NCI-H748 (cell line): Measurements from ENCODE around the gene RAD51B.

ENCODE experiments used
- DNase-seq: peaks from one replicate; lab custom pipeline; 2025; ENCODE audit not compliant: unreplicated experiment; lab: John Stamatoyannopoulos, UW

The RAD51B gene

DNA sequence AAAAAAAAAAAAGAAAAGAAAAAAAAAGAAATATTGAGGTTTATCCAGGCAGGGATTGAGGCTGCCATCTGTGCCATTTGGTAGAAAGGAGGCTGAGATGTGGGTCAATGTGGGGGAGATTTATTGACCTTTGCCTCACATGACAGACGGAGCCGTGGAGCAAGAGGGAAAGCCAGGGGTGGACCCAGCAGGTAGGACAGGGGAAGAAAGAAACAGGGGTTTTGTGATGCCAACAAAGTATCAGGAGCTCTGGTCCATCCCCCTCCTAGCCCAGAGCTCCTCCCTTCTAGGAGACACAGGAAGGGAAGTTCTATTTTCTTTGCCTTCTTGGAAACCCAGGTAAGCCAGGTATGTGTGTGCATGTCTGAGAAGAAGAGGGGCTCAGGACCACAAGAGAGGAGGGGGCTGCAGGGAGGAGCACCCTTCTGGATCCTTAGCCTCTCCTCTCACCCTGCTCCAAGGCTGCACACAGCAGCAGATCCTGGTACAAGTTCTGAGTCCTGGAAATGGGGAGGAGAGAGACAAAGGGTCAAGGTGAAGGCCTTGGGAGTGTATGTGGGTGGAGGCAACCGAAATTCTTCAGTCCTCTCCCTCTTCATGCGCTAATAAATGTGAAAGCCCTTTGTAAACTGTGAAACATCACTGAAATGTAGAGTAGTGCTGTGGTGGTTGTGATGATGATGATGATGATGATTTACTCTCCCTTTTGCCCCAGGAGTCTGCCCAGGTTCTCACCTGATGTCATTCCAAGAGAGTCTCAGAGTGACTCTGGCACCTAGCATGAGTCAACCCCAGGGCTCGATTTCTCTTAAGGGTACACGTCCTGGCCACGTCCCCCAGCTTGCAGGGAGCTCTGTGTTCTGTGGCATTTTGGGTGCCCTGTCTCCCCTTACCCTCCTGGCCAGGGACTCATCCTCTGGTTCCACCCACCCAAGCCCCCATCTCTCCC is 947.0 kb downstream of the RAD51B start:
- DNase-seq, result no peak

DNA sequence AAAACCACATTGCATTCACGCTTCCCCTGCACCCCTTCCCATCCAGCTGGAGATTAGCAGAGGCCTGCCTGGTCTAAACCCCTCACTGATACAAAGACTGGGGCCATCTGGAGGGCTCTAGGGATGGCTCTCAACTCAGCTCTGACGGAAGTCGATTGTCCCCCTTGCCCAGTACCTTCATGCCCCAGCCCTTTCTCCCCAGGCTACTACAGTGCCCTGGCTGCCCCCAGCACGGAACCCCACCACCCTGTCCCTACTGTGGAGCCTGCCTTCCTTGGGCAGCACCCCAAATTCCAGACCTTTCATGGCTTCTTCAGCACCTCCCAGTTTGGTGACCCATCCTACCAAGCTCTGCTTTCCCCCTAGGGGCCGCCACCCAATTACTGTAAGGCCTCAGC is 947.7 kb downstream of the RAD51B start:
- no peak for DNase-seq

DNA sequence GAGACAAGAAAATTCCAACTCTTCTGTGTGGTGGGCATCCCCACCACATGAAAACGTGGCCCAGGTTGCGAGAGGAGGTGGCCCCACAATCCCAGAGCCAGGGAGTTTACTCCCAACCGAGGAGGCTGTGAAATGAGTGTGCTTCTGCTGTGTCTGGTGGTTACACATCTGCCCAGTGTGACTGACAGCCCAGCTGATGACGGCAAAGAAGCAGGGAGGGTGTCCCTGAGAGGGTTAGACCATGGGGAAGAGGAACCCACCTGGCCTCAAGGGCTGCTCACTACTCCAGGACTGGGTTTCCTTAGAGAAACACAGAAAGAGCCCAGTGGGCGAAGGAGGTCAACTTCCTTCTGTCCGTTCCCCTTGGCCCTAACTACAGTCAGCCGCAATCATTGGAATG is 948.7 kb downstream of the RAD51B start:
- no peak for DNase-seq

DNA sequence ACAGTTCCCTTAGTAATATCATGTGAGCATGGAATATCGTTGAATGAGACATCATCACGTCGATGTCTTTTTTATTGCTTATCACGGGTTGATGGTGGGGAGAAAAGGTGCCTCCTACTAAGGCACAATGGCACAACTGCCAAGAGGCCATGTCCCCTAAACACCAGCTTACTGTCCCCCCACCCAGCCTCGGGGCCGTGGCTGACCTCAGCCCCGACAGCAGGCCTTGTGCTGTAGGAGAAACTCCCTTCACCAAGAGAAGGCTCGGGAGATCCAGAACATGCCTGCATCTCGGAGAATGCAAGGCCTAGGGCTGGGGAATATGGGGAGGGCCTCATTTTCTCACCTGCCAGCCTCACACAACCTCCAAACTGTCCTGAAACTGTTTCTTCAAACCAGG is 950.5 kb downstream of the RAD51B start:
- DNase-seq, result no peak

DNA sequence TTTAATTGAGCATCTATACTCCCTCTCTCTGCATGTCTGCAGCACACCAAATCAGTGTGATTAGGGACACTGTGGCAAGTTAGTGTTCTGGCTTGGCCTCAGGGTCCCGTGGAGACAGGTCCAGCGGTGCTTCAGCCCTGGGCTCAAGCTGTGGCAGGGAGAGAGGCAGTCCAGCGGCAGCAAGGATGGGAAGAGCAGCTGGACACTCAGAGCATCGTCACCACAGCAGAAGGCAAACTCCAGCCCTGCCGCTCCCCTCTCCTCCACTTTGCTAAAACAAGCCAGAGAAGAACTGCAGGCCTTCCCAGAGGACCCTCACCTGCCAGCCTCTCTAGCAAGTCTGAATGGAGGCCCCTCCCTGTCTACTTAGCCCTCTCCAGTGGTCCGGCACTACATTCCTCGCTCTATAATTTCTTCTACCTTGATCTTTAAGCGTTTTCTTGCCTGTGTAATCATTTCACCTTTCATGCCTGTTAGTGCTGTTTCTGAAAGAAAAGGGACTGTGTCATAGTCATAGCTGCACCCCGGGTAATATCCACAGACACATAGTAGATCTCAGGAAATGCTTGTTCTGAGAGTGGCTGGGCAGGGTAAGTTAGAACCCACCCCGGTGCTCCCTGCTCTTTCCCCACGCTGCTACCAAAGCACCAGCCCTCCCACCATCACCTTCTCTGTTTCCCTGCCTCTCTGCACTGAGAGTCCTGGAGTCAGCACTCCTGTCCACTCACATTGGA is 951.1 kb downstream of the RAD51B start:
- DNase-seq, result no peak

- DNase-seq, result no peak
Observed at GRCh38 chr14:68771631-68772030, 952.1 kb downstream of the RAD51B start.

DNA sequence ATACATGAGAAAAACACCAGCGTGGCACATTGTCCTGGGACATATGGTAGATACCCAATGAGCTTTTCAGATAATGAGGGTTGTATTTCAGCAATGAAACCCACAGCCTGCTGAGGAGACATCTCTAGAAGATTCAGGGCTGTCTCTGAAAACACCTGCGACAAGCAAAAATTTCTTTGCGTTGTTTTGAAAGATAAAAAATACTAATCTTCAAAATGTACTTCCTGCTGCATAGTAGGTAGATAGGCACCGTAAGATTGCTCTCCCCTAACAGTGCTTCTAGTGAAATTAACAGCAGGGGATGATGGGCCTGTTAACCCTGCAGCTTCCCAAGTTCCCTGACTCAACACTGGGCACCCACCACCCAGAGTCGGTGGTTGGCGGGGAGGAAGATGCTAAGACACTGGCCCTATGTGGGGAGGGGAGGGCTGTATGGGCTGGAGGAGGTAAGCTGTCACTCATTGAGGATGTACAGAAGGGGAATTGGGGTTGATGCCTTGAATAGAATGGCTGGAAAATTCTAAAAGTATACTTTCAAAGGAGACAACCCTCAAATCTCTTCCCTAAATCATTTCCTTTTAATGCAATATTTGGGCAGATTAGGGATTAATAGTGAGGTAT is 953.3 kb downstream of the RAD51B start:
- DNase-seq, result no peak

DNA sequence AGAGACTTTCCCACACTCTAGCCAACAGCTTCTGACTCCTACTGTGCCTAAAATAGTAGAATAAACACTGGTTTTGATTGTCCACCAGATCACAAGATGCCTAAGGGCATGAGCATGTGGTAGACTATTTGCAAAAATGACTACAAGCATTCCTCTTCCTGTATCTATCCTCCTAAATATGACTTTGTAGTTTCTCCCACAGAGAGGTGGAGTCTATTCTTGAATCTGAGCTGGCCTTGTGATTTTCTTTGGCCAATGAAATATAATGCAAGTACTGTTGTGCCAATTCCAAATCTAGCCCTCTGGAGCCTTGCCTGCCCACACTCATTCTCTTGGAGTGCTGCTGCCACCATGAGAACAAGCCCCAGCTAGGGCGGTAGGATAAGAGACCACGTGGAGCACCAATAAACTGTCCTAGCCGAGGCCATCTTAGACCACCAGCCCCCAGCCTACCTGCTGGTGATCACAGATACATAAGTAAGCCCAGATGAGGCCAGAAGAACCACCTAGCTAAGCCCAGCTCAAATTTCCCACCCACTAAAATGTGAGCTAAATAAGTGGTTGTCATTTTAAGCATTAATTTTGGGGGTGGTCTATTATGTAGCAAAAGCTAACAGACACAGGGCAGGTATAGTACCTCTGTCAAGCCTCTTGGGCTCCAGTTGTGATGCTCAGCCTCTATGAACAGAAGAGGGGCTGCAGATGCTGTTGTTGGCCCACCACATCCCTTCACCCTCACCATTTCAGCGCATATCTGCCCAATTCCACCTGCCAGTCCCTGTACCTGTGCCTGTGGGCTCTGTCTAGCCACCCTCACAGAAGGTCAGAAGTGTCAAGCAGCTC is 955.4 kb downstream of the RAD51B start:
- no peak for DNase-seq

GRCh38 chr14:68775614-68776126 is 956.1 kb downstream of the RAD51B start:
- DNase-seq, result no peak

DNA sequence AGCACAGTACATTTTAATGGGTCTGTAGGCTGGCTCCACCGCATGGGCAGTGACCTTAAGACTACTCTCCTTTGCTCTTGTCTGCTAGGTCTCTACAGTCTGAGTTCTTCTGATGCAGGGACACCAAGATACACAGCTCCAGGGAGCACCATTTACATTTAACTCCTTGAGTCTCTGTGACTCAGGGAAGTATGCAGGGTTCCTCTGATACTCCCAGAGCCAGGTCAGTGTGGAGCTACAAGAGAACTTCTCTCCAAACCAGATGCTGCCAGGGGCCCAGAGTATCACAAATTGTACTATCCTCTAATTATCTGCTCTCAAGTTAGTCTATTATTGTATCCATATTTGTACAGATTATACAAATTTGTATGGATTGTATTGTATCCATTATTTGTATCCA is 958.1 kb downstream of the RAD51B start:
- DNase-seq, result no peak
